Ovary (tissue), 10 donors: ENCODE measurements around the gene HNRNPC. TPM values are rescaled to one million over a fixed set of nuclear protein-coding genes. Genes with fewer than 3 reads are reported as not detected.

Experiments
- DNase-seq, 5 donors: peaks; one replicate each; pipeline ENCODE4 v3.0.0-alpha.2; 2019 to 2020
- H3K27ac ChIP-seq, 2 donors: fragments of 200-600 bp; one replicate each; pipeline versions ENCODE4 v1.5.1 to v1.8.0; 2019 to 2022
- H3K27me3 ChIP-seq: fragments of 200-600 bp; one replicate; pipeline ENCODE4 v1.8.0; 2022
- H3K36me3 ChIP-seq: fragments of 200-600 bp; sonication (generic); one replicate; pipeline ENCODE4 v1.5.1; 2019
- H3K4me1 ChIP-seq: one replicate; pipeline ENCODE4 v1.8.1; 2013; ENCODE audit warnings: mild to moderate bottlenecking, moderate library complexity; ENCODE audit not compliant: insufficient read depth
- H3K4me3 ChIP-seq: fragments of 200-600 bp; sonication (generic); one replicate; pipeline ENCODE4 v1.5.1; 2017
- H3K9me3 ChIP-seq, 2 donors: fragments of 200-600 bp in 1 of 2; sonication (generic) in 1 of 2; one replicate each; pipeline versions ENCODE4 v1.5.1 to v1.8.1; 2013 to 2019; ENCODE audit warnings: mild to moderate bottlenecking in 1 of 2, moderate library complexity in 1 of 2
- CTCF ChIP-seq, 3 donors: fragments of 450-650 bp in 2 of 3; fragments of 200-600 bp in 1 of 3; IDR thresholded peaks; one replicate each; pipeline versions ENCODE4 v1.5.1 to v1.8.0; 2016 to 2022; ENCODE audit warnings: antibody characterized with exemption in 3 of 3, mild to moderate bottlenecking in 1 of 3
- EP300 ChIP-seq: sonication (generic); formaldehyde crosslinking; IDR thresholded peaks from one replicate; pipeline ENCODE4 v1.6.1; 2017; ENCODE audit warnings: antibody characterized with exemption
- POLR2A ChIP-seq: fragments of 450-650 bp; IDR thresholded peaks from one replicate; pipeline ENCODE4 v1.6.1; 2017; ENCODE audit warnings: antibody characterized with exemption, mild to moderate bottlenecking, moderate library complexity
- WGBS, 3 donors: extraction: QIAGEN DNeasy Blood & Tissue Kit in 1 of 3; methylation state at CpG; one replicate each; pipeline versions ENCODE4 v1.1.5 to v1.1.7; 2013 to 2017; 5-methylcytosine and 5-hydroxymethylcytosine counted together
- intact Hi-C, 4 donors: fragments of 100-400 bp; cut with DNase I; formaldehyde crosslinking; loops; one replicate each; pipeline versions ENCODE4 v1.11.0 to v1.15.1; 2022 to 2023
- long read RNA-seq, 3 donors: library from polyadenylated mRNA in 2 of 3; unstranded in 2 of 3; transcript quantifications; one replicate each; pipeline ENCODE4 v2.0.0 and lab custom pipeline, GENCODE V29; 2021 to 2026
- polyA plus RNA-seq, 2 donors: library from polyadenylated mRNA; stranded (reverse); fragments of 200-250 nt in 1 of 2; fragments of 350-450 nt in 1 of 2; fragmentation: Illumina TruSeq in 1 of 2; extraction: RNeasy Lipid Tissue Mini Kit (QIAGEN cat#74804) in 1 of 2; gene quantifications; one replicate each; pipeline ENCODE4 v1.2.3, GENCODE V29; 2013 to 2014
- total RNA-seq, 7 donors: library from RNA; depleted of rRNA in 2 of 7; stranded (reverse); fragments of >200 nt in 2 of 7; fragmentation: NEBNext Ultra II Directional in 3 of 7; extraction: Animal tissue kit (Norgen Biotek cat#: 25700) in 3 of 7; gene quantifications; one replicate each; pipeline versions ENCODE4 v1.1.0 to v1.2.4, GENCODE V29; 2016 to 2023
- donor health status: DM: no; HTN: no; CAD: no; lungs with moderate emphysema.
- donor health status: DM: no; HTN: no; CAD: no.
- donor health status: Bipolar disorder and iron deficiency.
- donor health status: DM: yes; HTN: yes; CAD: no.
- donor health status: DM: no; HTN: no; CAD: no.
- donor health status: DM: yes; HTN: yes; CAD: no.

HNRNPC gene
- total RNA-seq (100 to 1,000 TPM; 427 to 633 (median 479) TPM), polyA plus RNA-seq (100 to 1,000 TPM; 626 to 913 TPM)
- long read RNA-seq, donor 1, full-length matches to known transcripts, result 729 of 1,060 reads
- long read RNA-seq, donor 1, partial matches to known transcripts, result 78 of 1,060 reads
- long read RNA-seq, donor 1, other reads (novel, unspliced or antisense), result 253 of 1,060 reads
- long read RNA-seq, donor 2, full-length matches to known transcripts, result 108 of 417 reads
- long read RNA-seq, donor 2, partial matches to known transcripts, result 229 of 417 reads
- long read RNA-seq, donor 2, other reads (novel, unspliced or antisense), result 80 of 417 reads
- long read RNA-seq, donor 3, full-length matches to known transcripts, result 217 of 334 reads
- long read RNA-seq, donor 3, partial matches to known transcripts, result 21 of 334 reads
- long read RNA-seq, donor 3, other reads (novel, unspliced or antisense), result 96 of 334 reads

GRCh38 chr14:21269252-21270046, at the start of gene HNRNPC:
TSS of gene HNRNPC (minus strand) at chr14:21269442. CDS start at chr14:21234193, 35,249 bp downstream.
- 0 to 1% (median 1%) methylated on average over 49 of the region's 49 CpGs for WGBS, 3 donors
- Histone ChIP-seq H3K9me3 (no peaks in the 10 kb centered on the region), H3K36me3 (no peaks in the 10 kb centered on the region), H3K27ac (peak within 1 kb of the TSS; percentile 91 to 93), H3K4me3 (peak within 1 kb of the TSS; percentile 90), H3K4me1 (peaks cover 7% of the 10 kb centered on the region), H3K27me3 (no peaks in the 10 kb centered on the region)
- intact Hi-C loops, result loop anchor here in 2 of 4 donors (10.0 kb wide), 2 partner anchors 55 to 165 kb away; partner anchors contain the start of gene TMEM253 (in 1 of the 2)
- DNase-seq, result peak; percentile 100
- TF ChIP-seq CTCF (IDR thresholded peaks at IDR 0.05) (no peak), EP300 (no peak), POLR2A (peak; percentile 98)

- Histone ChIP-seq H3K27me3 (no peaks in the 10 kb centered on the region), H3K36me3 (no peaks in the 10 kb centered on the region), H3K9me3 (no peaks in the 10 kb centered on the region), H3K27ac (no peak overlapping the region), H3K4me3 (no peak overlapping the region), H3K4me1 (no peaks in the 10 kb centered on the region)
- TF ChIP-seq CTCF (IDR thresholded peaks at IDR 0.05) (no peak), EP300 (no peak), POLR2A (no peak)
- DNase-seq, result no peak
- intact Hi-C loops, result no loop called here
- WGBS, 3 donors, result 46 to 56% (median 51%) methylated on average over 3 of the region's 3 CpGs
Measured at GRCh38 chr14:21317398-21317797, 48.2 kb upstream of the HNRNPC start.

GRCh38 chr14:21313512-21313911, 44.3 kb upstream of the HNRNPC start:
- 82 to 92% (median 84%) methylated on average over 12 of the region's 12 CpGs for WGBS, 3 donors
- Histone ChIP-seq H3K4me1 (no peaks in the 10 kb centered on the region), H3K27me3 (no peaks in the 10 kb centered on the region), H3K4me3 (no peak overlapping the region), H3K27ac (no peak overlapping the region), H3K36me3 (no peaks in the 10 kb centered on the region), H3K9me3 (no peaks in the 10 kb centered on the region)
- TF ChIP-seq EP300 (no peak), CTCF (IDR thresholded peaks at IDR 0.05) (no peak), POLR2A (no peak)
- intact Hi-C loops, result no loop called here
- no peak for DNase-seq

GRCh38 chr14:21311614-21312013, 42.4 kb upstream of the HNRNPC start:
- H3K9me3 ChIP-seq, result no peaks in the 10 kb centered on the region
- WGBS, 3 donors, result 57 to 61% (median 60%) methylated on average over 2 of the region's 2 CpGs
- DNase-seq, result no peak
- TF ChIP-seq CTCF (IDR thresholded peaks at IDR 0.05) (no peak), EP300 (no peak), POLR2A (no peak)
- intact Hi-C loops, result no loop called here
- H3K36me3 ChIP-seq, result no peaks in the 10 kb centered on the region
- no peaks in the 10 kb centered on the region for H3K4me1 ChIP-seq
- H3K27ac ChIP-seq, result no peak overlapping the region
- H3K4me3 ChIP-seq, result no peak overlapping the region
- no peaks in the 10 kb centered on the region for H3K27me3 ChIP-seq
